Stimulated activated naive CD8-positive, alpha-beta T cell treated with anti-CD3 and anti-CD28 coated beads, Interleukin-15, amount 100 ng/mL, for 72 hours (primary cell): ENCODE results near the gene FCRL6.

Source experiments
- ATAC-seq: fragments of 150-1000 bp; cut with Tn5 transposase; 2 replicates; pipeline ENCODE4 v1.10.0; 2021; ENCODE audit warnings: mild to moderate bottlenecking, moderate library complexity
- DNase-seq, 2 donors: peaks; one replicate each; pipeline ENCODE4 v3.0.0; 2021 to 2022
- H3K27ac Mint-ChIP-seq, 2 donors: one replicate each; pipeline ENCODE4 v1.8.0; 2022; ENCODE audit warnings: mild to moderate bottlenecking in 2 of 2, mixed read lengths in 2 of 2, moderate library complexity in 2 of 2
- H3K27me3 Mint-ChIP-seq: one replicate; pipeline ENCODE4 v1.8.0; 2022; ENCODE audit warnings: mixed read lengths
- H3K4me1 Mint-ChIP-seq: one replicate; pipeline ENCODE4 v1.8.0; 2022; ENCODE audit warnings: mild to moderate bottlenecking, mixed read lengths
- H3K4me3 Mint-ChIP-seq, 2 donors: one replicate each; pipeline ENCODE4 v1.8.0; 2022; ENCODE audit warnings: mild to moderate bottlenecking in 2 of 2, mixed read lengths in 2 of 2, moderate library complexity in 1 of 2
- H3K9me3 Mint-ChIP-seq, 2 donors: one replicate each; pipeline ENCODE4 v1.8.0; 2022; ENCODE audit warnings: mixed read lengths in 2 of 2

FCRL6 gene

GRCh38 chr1:159859767-159860322 is 57.7 kb downstream of the FCRL6 start:
- no peak overlapping the region for H3K4me3 Mint-ChIP-seq
- no peak overlapping the region for H3K27ac Mint-ChIP-seq
- H3K9me3 Mint-ChIP-seq: no peaks in the 10 kb centered on the region
- DNase-seq (no peak), ATAC-seq (no peak)
- peaks cover 18% of the 10 kb centered on the region for H3K27me3 Mint-ChIP-seq
- H3K4me1 Mint-ChIP-seq: peaks cover 18% of the 10 kb centered on the region

- peaks cover 18% of the 10 kb centered on the region for H3K27me3 Mint-ChIP-seq
- H3K4me1 Mint-ChIP-seq: peaks cover 12% of the 10 kb centered on the region
- H3K9me3 Mint-ChIP-seq: no peaks in the 10 kb centered on the region
- no peak overlapping the region for H3K27ac Mint-ChIP-seq
- no peak overlapping the region for H3K4me3 Mint-ChIP-seq
- ATAC-seq (no peak), DNase-seq (no peak)
These were observed 58.3 kb downstream of the FCRL6 start for GRCh38 chr1:159860456-159860855.

GRCh38 chr1:159861218-159861617 is 59.1 kb downstream of the FCRL6 start:
- peaks cover 13% of the 10 kb centered on the region for H3K4me1 Mint-ChIP-seq
- peaks cover 21% of the 10 kb centered on the region for H3K27me3 Mint-ChIP-seq
- no peak for DNase-seq
- H3K9me3 Mint-ChIP-seq: no peaks in the 10 kb centered on the region
- H3K27ac Mint-ChIP-seq: no peak overlapping the region
- ATAC-seq: no peak
- H3K4me3 Mint-ChIP-seq: no peak overlapping the region

GRCh38 chr1:159862031-159862430 is 59.9 kb downstream of the FCRL6 start:
- ATAC-seq (no peak), DNase-seq (no peak)
- H3K9me3 Mint-ChIP-seq: no peaks in the 10 kb centered on the region
- H3K4me1 Mint-ChIP-seq: peaks cover 16% of the 10 kb centered on the region
- H3K27ac Mint-ChIP-seq: peak overlapping the region in 1 of 2 donors; percentile 55
- H3K27me3 Mint-ChIP-seq: peaks cover 27% of the 10 kb centered on the region
- no peak overlapping the region for H3K4me3 Mint-ChIP-seq

- Mint-ChIP-seq H3K4me3 (no peak within 1 kb of the TSS), H3K27me3 (peaks cover 27% of the 10 kb centered on the region)
These were observed 60.4 kb downstream of the FCRL6 start, which contains the start of gene VSIG8 for GRCh38 chr1:159862557-159862956. TSS of gene VSIG8 (minus strand) at chr1:159862657. CDS start at chr1:159862521, 136 bp downstream.

GRCh38 chr1:159864262-159864661 is 62.1 kb downstream of the FCRL6 start:
- Mint-ChIP-seq H3K4me3 (no peak overlapping the region), H3K27ac (peak overlapping the region in 1 of 2 donors; percentile 16), H3K4me1 (peaks cover 23% of the 10 kb centered on the region), H3K9me3 (no peaks in the 10 kb centered on the region), H3K27me3 (peaks cover 33% of the 10 kb centered on the region)
- no peak for DNase-seq
- ATAC-seq: no peak

More at GRCh38 chr1:159862557-159862956, 60.4 kb downstream of the FCRL6 start, which contains the start of gene VSIG8:
- ATAC-seq (peak; percentile 7), DNase-seq (no peak)
- Mint-ChIP-seq H3K9me3 (no peaks in the 10 kb centered on the region), H3K27ac (peak within 1 kb of the TSS; percentile 45 to 55), H3K4me1 (peaks cover 17% of the 10 kb centered on the region)
